ENCODE data around the gene COCH. TPM values are rescaled to one million over a fixed set of nuclear protein-coding genes. Genes with fewer than 3 reads are reported as not detected.

The COCH gene
- total and polyA plus RNA-seq, 9 donors = 0.30 to 2.6 (median 1.2) TPM; not detected in 1

DNA sequence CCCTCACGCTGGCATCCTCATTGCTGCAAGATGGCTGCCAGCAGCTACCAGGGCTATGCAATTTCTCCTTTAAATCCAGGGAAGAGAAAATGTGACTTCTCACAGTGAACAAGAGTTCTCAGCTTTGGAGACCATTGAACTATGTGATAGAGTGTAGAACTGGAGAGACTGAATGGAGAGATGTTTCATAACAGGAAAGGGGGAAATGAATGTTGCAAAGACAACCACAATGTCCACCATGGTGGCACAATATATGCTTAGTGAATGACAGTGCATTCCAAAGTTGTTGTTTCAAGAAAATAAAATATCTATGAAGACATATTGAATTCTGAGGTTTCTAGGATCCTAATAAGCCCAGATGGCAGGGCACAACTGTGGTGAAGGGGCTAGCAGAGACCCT lies 13.2 kb upstream of the COCH start:
- no peak overlapping the region for H3K27ac ChIP-seq
- H3K9me3 ChIP-seq = no peaks in the 10 kb centered on the region
- no peak overlapping the region for H3K4me3 ChIP-seq
- no peaks in the 10 kb centered on the region for H3K36me3 ChIP-seq
- WGBS, 3 donors = 83 to 87% (median 86%) methylated on average over 1 of the region's 1 CpG
- DNase-seq = no peak
- TF ChIP-seq CTCF (IDR thresholded peaks at IDR 0.05) = no peak
- intact Hi-C loops (cut with DNase I) = no loop called here
- H3K27me3 ChIP-seq = no peaks in the 10 kb centered on the region
- H3K4me1 ChIP-seq (ENCODE audit: insufficient read depth) = no peaks in the 10 kb centered on the region

GRCh38 chr14:30864934-30865333 lies 9.4 kb upstream of the COCH start:
- Histone ChIP-seq H3K4me1 (ENCODE audit: insufficient read depth) (no peaks in the 10 kb centered on the region), H3K27me3 (no peaks in the 10 kb centered on the region), H3K36me3 (no peaks in the 10 kb centered on the region), H3K27ac (no peak overlapping the region), H3K4me3 (no peak overlapping the region), H3K9me3 (no peaks in the 10 kb centered on the region)
- intact Hi-C loops (cut with DNase I) = no loop called here
- TF ChIP-seq CTCF (IDR thresholded peaks at IDR 0.05) = no peak
- no peak for TF ChIP-seq EP300 (IDR thresholded peaks at IDR 0.05)
- TF ChIP-seq POLR2A (IDR thresholded peaks at IDR 0.05) = no peak
- 88 to 90% (median 90%) methylated on average over 5 of the region's 5 CpGs for WGBS, 3 donors
- DNase-seq = no peak

DNA sequence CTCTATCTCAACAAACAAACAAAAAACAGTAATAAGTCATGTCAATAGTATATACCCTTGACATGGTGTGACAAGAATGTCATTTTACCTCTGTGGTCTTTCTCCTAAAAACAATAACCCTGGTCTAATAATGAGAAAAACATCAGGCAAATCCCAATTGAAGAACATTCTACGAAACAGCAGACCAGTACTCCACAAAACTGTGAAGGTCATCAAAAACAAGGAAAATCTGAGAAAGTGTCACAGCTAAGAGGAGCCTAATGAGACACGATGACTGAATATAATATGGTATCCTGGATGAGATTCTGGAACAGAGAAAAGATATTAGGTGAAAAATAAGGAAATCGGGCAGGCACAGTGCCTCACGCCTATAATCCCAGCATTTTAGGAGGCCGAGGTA lies 5.6 kb upstream of the COCH start:
- no peaks in the 10 kb centered on the region for H3K4me1 ChIP-seq (ENCODE audit: insufficient read depth)
- H3K4me3 ChIP-seq = no peak overlapping the region
- H3K27ac ChIP-seq = no peak overlapping the region
- H3K36me3 ChIP-seq = no peaks in the 10 kb centered on the region
- TF ChIP-seq CTCF (IDR thresholded peaks at IDR 0.05) (no peak), POLR2A (IDR thresholded peaks at IDR 0.05) (no peak), EP300 (IDR thresholded peaks at IDR 0.05) (no peak)
- 91 to 96% (median 95%) methylated on average over 5 of the region's 5 CpGs for WGBS, 3 donors
- no peaks in the 10 kb centered on the region for H3K9me3 ChIP-seq
- no peaks in the 10 kb centered on the region for H3K27me3 ChIP-seq
- no peak for DNase-seq
- intact Hi-C loops (cut with DNase I) = no loop called here

GRCh38 chr14:30869551-30870155 lies 4.7 kb upstream of the COCH start:
- Histone ChIP-seq H3K9me3 (no peaks in the 10 kb centered on the region), H3K4me3 (no peak overlapping the region), H3K36me3 (no peaks in the 10 kb centered on the region), H3K27me3 (no peaks in the 10 kb centered on the region), H3K4me1 (ENCODE audit: insufficient read depth) (peaks cover 7% of the 10 kb centered on the region), H3K27ac (no peak overlapping the region)
- intact Hi-C loops (cut with DNase I) = no loop called here
- DNase-seq = no peak
- TF ChIP-seq CTCF (IDR thresholded peaks at IDR 0.05) (no peak), POLR2A (IDR thresholded peaks at IDR 0.05) (no peak), EP300 (IDR thresholded peaks at IDR 0.05) (no peak)
- 75 to 85% (median 79%) methylated on average over 2 of the region's 2 CpGs for WGBS, 3 donors
